HepG2 (cell line): ENCODE results near the gene FBXL2. TPM values are rescaled to one million over a fixed set of nuclear protein-coding genes. Genes with fewer than 3 reads are reported as not detected.

Experiments used
- ATAC-seq: fragments of 200-7000 bp; cut with Tn5 transposase; 3 replicates; pipeline ENCODE4 v1.9.1; 2020; ENCODE audit warnings: mild to moderate bottlenecking, moderate library complexity
- BruUV-seq: library from RNA; stranded (reverse); fragments of 400-500 nt; replicated peaks from 2 replicates; lab custom pipeline; 2021; lab: Mats Ljungman, UMichigan
- CTCF ChIA-PET: fragments of 300-600 bp; formaldehyde crosslinking; extraction: SDS; loops from one replicate; lab custom pipeline; 2021; ENCODE audit warnings: low total read pairs, inconsistent platforms, low intra/inter-chr PET ratio; lab: Yijun Ruan, JAX
- POLR2A ChIA-PET: fragments of 350-600 bp; sonication (Branson Sonifier 250); formaldehyde crosslinking; loops from one replicate; lab custom pipeline; 2020; ENCODE audit warnings: antibody characterized with exemption, inconsistent platforms; lab: Yijun Ruan, JAX
- DNase-seq: peaks from one replicate; pipeline ENCODE4 v3.0.0-alpha.2; 2015; ENCODE audit warnings: low spot score
- FAIRE-seq: peaks from 3 replicates; lab custom pipeline; 2011; peaks lifted over from hg19 to GRCh38; lab: Jason Lieb, UNC
- H2AFZ ChIP-seq: one replicate; pipeline ENCODE4 v1.6.1; 2011; ENCODE audit warnings: low read length, inconsistent platforms
- H3K27ac ChIP-seq: fragments of 300-600 bp; 3 replicates; pipeline ENCODE4 v1.8.0; 2011; ENCODE audit warnings: mixed run types, mild to moderate bottlenecking, mixed read lengths, low read length, inconsistent platforms; ENCODE audit not compliant: insufficient read depth; ENCODE audit errors: extremely low read length
- H3K27me3 ChIP-seq, 2 experiments: fragments of 200-600 bp in 1 of 2; 2 replicates in 1 of 2; 3 replicates in 1 of 2; pipeline versions ENCODE4 v1.6.0 to v1.8.0; 2011; ENCODE audit warnings: low read length in 2 of 2, mild to moderate bottlenecking in 2 of 2, moderate library complexity in 2 of 2, inconsistent platforms in 1 of 2; ENCODE audit not compliant: insufficient read depth in 2 of 2, control insufficient read depth in 1 of 2
- H3K36me3 ChIP-seq, 2 experiments: fragments of 200-600 bp in 1 of 2; replicated peaks in 1 of 2; 2 replicates in 1 of 2; 3 replicates in 1 of 2; pipeline versions ENCODE4 v1.5.1 to v1.8.0; 2011; ENCODE audit warnings: low read length in 2 of 2, inconsistent platforms in 1 of 2; ENCODE audit not compliant: insufficient read depth in 2 of 2, control insufficient read depth in 1 of 2
- H3K4me1 ChIP-seq: 2 replicates; pipeline ENCODE4 v1.5.1; 2012; ENCODE audit warnings: low read length, inconsistent platforms; ENCODE audit not compliant: insufficient read depth
- H3K4me2 ChIP-seq: 2 replicates; pipeline ENCODE4 v1.6.0; 2011; ENCODE audit warnings: low read depth, low read length, inconsistent platforms
- H3K4me3 ChIP-seq, 3 experiments: fragments of 200-600 bp in 1 of 3; sonication (generic), shearing (Covaris generic) in 1 of 3; replicated peaks in 1 of 3; 2 replicates each; pipeline ENCODE4 v1.5.1; 2011 to 2016; ENCODE audit warnings: low read length in 3 of 3, inconsistent platforms in 2 of 3, low read depth in 2 of 3, mild to moderate bottlenecking in 2 of 3, control low read depth in 1 of 3, mixed read lengths in 1 of 3; ENCODE audit not compliant: insufficient read depth in 1 of 3
- H3K79me2 ChIP-seq: one replicate; pipeline ENCODE4 v1.6.1; 2011; ENCODE audit warnings: low read length, inconsistent platforms; ENCODE audit not compliant: insufficient read depth
- H3K9ac ChIP-seq: 2 replicates; pipeline ENCODE4 v1.6.0; 2011; ENCODE audit warnings: mild to moderate bottlenecking, low read depth, low read length, inconsistent platforms; ENCODE audit not compliant: insufficient read depth
- H3K9me3 ChIP-seq: 2 replicates; pipeline ENCODE4 v1.5.1; 2012; ENCODE audit warnings: mild to moderate bottlenecking, low read length
- H4K20me1 ChIP-seq: 2 replicates; pipeline ENCODE4 v1.6.0; 2011; ENCODE audit warnings: inconsistent platforms, mild to moderate bottlenecking, low read length, moderate library complexity; ENCODE audit not compliant: insufficient read depth
- BRCA1 ChIP-seq: sonication (generic); formaldehyde crosslinking; IDR thresholded peaks from 2 replicates; pipeline ENCODE4 v1.4.0; 2020; ENCODE audit warnings: missing genetic modification reagents
- IRX3 ChIP-seq: sonication (generic); formaldehyde crosslinking; IDR thresholded peaks from 2 replicates; pipeline ENCODE4 v1.8.1; 2023; ENCODE audit warnings: mild to moderate bottlenecking, low read depth, missing genetic modification reagents, borderline replicate concordance
- JUNB ChIP-seq: sonication (generic); formaldehyde crosslinking; IDR thresholded peaks from 2 replicates; pipeline ENCODE4 v1.8.0; 2022; ENCODE audit warnings: missing genetic modification reagents, mild to moderate bottlenecking, borderline replicate concordance
- KLF16 ChIP-seq, 2 experiments: sonication (generic) in 1 of 2; formaldehyde crosslinking in 1 of 2; IDR thresholded peaks; 2 replicates each; pipeline versions ENCODE4 v1.6.1 to v1.8.0; 2016 to 2023; ENCODE audit warnings: missing genetic modification reagents in 2 of 2, missing compliant biosample characterization in 1 of 2
- NCOA1 ChIP-seq: sonication (generic); formaldehyde crosslinking; IDR thresholded peaks from 2 replicates; pipeline ENCODE4 v1.9.0; 2021; ENCODE audit warnings: missing genetic modification reagents
- NFYC ChIP-seq: IDR thresholded peaks from 2 replicates; pipeline ENCODE4 v1.6.1; 2016; ENCODE audit warnings: missing genetic modification reagents, missing compliant biosample characterization
- PHF5A ChIP-seq: IDR thresholded peaks from one replicate; pipeline ENCODE4 v1.6.1; 2018; ENCODE audit warnings: low read depth, missing genetic modification reagents; ENCODE audit not compliant: unreplicated experiment
- YY1 ChIP-seq: IDR thresholded peaks from 2 replicates; pipeline ENCODE4 v1.6.1; 2011; ENCODE audit warnings: low read length, low read depth, moderate library complexity, mild to moderate bottlenecking; ENCODE audit not compliant: insufficient read depth, insufficient replicate concordance
- ZFP36L2 ChIP-seq: sonication (generic); formaldehyde crosslinking; IDR thresholded peaks from 2 replicates; pipeline ENCODE4 v1.4.0; 2020; ENCODE audit warnings: missing genetic modification reagents
- ZNF256 ChIP-seq: sonication (generic); formaldehyde crosslinking; conservative IDR thresholded peaks from 2 replicates; pipeline ENCODE4 v1.4.0; 2020; ENCODE audit warnings: missing genetic modification reagents
- ZNF614 ChIP-seq: IDR thresholded peaks from 2 replicates; pipeline ENCODE4 v1.6.1; 2018; ENCODE audit warnings: missing biosample characterization, missing genetic modification reagents, inconsistent platforms, borderline replicate concordance
- ZSCAN20 ChIP-seq: sonication (generic); formaldehyde crosslinking; IDR thresholded peaks from 2 replicates; pipeline ENCODE4 v1.4.0; 2020; ENCODE audit warnings: missing genetic modification reagents, mild to moderate bottlenecking, borderline replicate concordance
- WGBS: methylation state at CpG from one replicate; pipeline ENCODE4 v1.1.6; 2017; ENCODE audit warnings: low lambda C conversion rate; 5-methylcytosine and 5-hydroxymethylcytosine counted together
- in situ Hi-C: cut with HindIII; loops from 2 replicates; pipeline ENCODE4 v1.10.0; 2017; ENCODE audit warnings: low pct_unique_long_range_greater_than_20kb; ENCODE audit not compliant: extremely low pct_ligation_motif_present
- intact Hi-C: fragments of 100-400 bp; cut with micrococcal nuclease; formaldehyde crosslinking; loops from one replicate; pipeline ENCODE4 v1.10.0; 2022; ENCODE audit not compliant: unreplicated experiment
- polyA plus RNA-seq, 8 experiments: library from polyadenylated mRNA; depleted of rRNA in 3 of 8; stranded (reverse) in 7 of 8; unstranded in 1 of 8; fragments of >200 nt; fragmentation: Illumina TruSeq in 4 of 8; extraction: Trizol in 4 of 8; gene quantifications; 2 replicates each; pipeline versions ENCODE4 v1.2.1 to v1.2.3, GENCODE V29; 2011 to 2016; ENCODE audit warnings: low read depth in 4 of 8, missing spikeins in 1 of 8, mixed read lengths in 1 of 8; ENCODE audit not compliant: insufficient read depth in 1 of 8
- total RNA-seq, 5 experiments: library from RNA; depleted of rRNA; stranded (reverse); fragments of >200 nt; fragmentation: Illumina TruSeq; extraction: Trizol; gene quantifications; 2 replicates each; pipeline ENCODE4 v1.2.3, GENCODE V29; 2016; ENCODE audit warnings: low read depth in 1 of 5
- TF ChIP-seq, protein P1 (sequence below): sonication (generic); formaldehyde crosslinking; IDR thresholded peaks from 2 replicates; pipeline ENCODE4 v1.5.0; 2020; ENCODE audit warnings: missing genetic modification reagents, mild to moderate bottlenecking, borderline replicate concordance
- TF ChIP-seq, protein P2 (sequence below): sonication (generic); formaldehyde crosslinking; IDR thresholded peaks from 2 replicates; pipeline ENCODE4 v1.4.0; 2020; ENCODE audit warnings: missing genetic modification reagents
- TF ChIP-seq, protein P3 (sequence below): sonication (generic); formaldehyde crosslinking; IDR thresholded peaks from 2 replicates; pipeline ENCODE4 v1.4.0; 2020; ENCODE audit warnings: missing genetic modification reagents, borderline replicate concordance
- TF ChIP-seq, protein P4 (sequence below): sonication (generic); formaldehyde crosslinking; IDR thresholded peaks from 2 replicates; pipeline ENCODE4 v1.4.0; 2020; ENCODE audit warnings: low read depth, mild to moderate bottlenecking, missing genetic modification reagents

FBXL2 gene
- total and polyA plus RNA-seq, 2 of the 13 experiments (the other 11 are each of a cell fraction or from before 2014, with no cell fraction given), result 1.8 to 5.0 TPM

DNA sequence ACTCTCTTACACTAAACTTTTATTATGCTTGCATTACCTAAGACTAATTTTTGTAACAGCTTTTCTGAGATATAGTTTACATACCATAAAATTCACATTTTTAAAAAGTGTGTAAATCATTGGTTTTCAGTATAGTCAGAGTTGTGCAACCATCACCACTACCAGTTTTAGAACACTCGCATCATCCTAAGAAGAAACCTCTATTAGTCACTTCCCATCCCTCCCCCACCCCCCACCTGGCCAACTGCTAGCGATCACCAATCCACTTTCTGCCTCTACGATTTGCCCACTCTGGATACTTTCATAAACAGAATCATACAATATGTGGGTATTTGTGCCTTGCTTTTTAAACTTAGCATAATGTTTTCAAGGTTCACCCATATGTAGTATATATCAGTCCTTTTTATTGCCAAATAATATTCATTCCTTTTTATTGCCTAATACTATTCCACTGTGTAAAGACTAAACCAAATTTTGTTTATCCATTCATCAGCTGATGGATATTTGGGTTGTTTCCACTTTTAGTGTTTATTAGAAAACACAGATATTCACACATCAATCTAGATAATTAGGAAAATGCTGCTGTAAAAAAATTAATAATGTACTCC is 139.9 kb downstream of the FBXL2 start:
- no peaks in the 10 kb centered on the region for H3K9me3 ChIP-seq
- DNase-seq, result no peak
- no peak overlapping the region for H3K27ac ChIP-seq
- H3K4me1 ChIP-seq, result no peaks in the 10 kb centered on the region
- H2AFZ ChIP-seq, result no peak overlapping the region
- H3K36me3 ChIP-seq, result peaks cover 7 to 66% of the 10 kb centered on the region in 2 experiments
- no peak for ATAC-seq
- ChIA-PET CTCF (no interaction called here), POLR2A (no interaction called here)
- no peak overlapping the region for H3K4me2 ChIP-seq
- WGBS, result 99% methylated on average over 3 of the region's 3 CpGs
- H4K20me1 ChIP-seq, result peaks cover 2% of the 10 kb centered on the region; the same call in 1 of the 2 replicates
- intact Hi-C loops, result no loop called here
- no TSS peak for BruUV-seq
- H3K9ac ChIP-seq, result no peak overlapping the region
- H3K4me3 ChIP-seq, result no peak overlapping the region
- TF ChIP-seq KLF16 (CRISPR knock-in tag; IDR thresholded peaks at IDR 0.05), result no peak
- TF ChIP-seq, protein P1, sequence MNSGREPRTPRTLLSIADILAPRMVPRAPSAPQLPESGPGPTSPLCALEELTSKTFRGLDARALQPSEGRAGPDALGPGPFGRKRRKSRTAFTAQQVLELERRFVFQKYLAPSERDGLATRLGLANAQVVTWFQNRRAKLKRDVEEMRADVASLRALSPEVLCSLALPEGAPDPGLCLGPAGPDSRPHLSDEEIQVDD (CRISPR knock-in tag), result no peak
- no peak for TF ChIP-seq NCOA1 (CRISPR knock-in tag)
- TF ChIP-seq ZSCAN20, result no peak
- TF ChIP-seq, protein P2, sequence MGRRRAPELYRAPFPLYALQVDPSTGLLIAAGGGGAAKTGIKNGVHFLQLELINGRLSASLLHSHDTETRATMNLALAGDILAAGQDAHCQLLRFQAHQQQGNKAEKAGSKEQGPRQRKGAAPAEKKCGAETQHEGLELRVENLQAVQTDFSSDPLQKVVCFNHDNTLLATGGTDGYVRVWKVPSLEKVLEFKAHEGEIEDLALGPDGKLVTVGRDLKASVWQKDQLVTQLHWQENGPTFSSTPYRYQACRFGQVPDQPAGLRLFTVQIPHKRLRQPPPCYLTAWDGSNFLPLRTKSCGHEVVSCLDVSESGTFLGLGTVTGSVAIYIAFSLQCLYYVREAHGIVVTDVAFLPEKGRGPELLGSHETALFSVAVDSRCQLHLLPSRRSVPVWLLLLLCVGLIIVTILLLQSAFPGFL (CRISPR knock-in tag), result no peak
- no peak for TF ChIP-seq NFYC (CRISPR knock-in tag)
- TF ChIP-seq, protein P3, sequence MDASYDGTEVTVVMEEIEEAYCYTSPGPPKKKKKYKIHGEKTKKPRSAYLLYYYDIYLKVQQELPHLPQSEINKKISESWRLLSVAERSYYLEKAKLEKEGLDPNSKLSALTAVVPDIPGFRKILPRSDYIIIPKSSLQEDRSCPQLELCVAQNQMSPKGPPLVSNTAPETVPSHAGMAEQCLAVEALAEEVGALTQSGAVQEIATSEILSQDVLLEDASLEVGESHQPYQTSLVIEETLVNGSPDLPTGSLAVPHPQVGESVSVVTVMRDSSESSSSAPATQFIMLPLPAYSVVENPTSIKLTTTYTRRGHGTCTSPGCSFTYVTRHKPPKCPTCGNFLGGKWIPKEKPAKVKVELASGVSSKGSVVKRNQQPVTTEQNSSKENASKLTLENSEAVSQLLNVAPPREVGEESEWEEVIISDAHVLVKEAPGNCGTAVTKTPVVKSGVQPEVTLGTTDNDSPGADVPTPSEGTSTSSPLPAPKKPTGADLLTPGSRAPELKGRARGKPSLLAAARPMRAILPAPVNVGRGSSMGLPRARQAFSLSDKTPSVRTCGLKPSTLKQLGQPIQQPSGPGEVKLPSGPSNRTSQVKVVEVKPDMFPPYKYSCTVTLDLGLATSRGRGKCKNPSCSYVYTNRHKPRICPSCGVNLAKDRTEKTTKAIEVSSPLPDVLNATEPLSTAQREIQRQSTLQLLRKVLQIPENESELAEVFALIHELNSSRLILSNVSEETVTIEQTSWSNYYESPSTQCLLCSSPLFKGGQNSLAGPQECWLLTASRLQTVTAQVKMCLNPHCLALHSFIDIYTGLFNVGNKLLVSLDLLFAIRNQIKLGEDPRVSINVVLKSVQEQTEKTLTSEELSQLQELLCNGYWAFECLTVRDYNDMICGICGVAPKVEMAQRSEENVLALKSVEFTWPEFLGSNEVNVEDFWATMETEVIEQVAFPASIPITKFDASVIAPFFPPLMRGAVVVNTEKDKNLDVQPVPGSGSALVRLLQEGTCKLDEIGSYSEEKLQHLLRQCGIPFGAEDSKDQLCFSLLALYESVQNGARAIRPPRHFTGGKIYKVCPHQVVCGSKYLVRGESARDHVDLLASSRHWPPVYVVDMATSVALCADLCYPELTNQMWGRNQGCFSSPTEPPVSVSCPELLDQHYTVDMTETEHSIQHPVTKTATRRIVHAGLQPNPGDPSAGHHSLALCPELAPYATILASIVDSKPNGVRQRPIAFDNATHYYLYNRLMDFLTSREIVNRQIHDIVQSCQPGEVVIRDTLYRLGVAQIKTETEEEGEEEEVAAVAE (CRISPR knock-in tag), result no peak
- no peak for TF ChIP-seq YY1
- TF ChIP-seq PHF5A (CRISPR knock-in tag), result no peak
- no peak for TF ChIP-seq ZNF256 (CRISPR knock-in tag)
- TF ChIP-seq BRCA1 (CRISPR knock-in tag), result no peak
- no peak for TF ChIP-seq ZNF614
- no peak for TF ChIP-seq ZFP36L2 (CRISPR knock-in tag)
- TF ChIP-seq, protein P4, sequence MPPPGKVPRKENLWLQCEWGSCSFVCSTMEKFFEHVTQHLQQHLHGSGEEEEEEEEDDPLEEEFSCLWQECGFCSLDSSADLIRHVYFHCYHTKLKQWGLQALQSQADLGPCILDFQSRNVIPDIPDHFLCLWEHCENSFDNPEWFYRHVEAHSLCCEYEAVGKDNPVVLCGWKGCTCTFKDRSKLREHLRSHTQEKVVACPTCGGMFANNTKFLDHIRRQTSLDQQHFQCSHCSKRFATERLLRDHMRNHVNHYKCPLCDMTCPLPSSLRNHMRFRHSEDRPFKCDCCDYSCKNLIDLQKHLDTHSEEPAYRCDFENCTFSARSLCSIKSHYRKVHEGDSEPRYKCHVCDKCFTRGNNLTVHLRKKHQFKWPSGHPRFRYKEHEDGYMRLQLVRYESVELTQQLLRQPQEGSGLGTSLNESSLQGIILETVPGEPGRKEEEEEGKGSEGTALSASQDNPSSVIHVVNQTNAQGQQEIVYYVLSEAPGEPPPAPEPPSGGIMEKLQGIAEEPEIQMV (CRISPR knock-in tag), result no peak
- no peak for TF ChIP-seq JUNB (CRISPR knock-in tag)
- TF ChIP-seq IRX3 (CRISPR knock-in tag), result no peak
- no peak for FAIRE-seq
- in situ Hi-C loops, result no loop called here
- H3K27me3 ChIP-seq, result no peaks in the 10 kb centered on the region
- H3K79me2 ChIP-seq, result peaks cover 23% of the 10 kb centered on the region
